Measurements from ENCODE around the gene CFAP299. TPM values are rescaled to one million over a fixed set of nuclear protein-coding genes. Genes with fewer than 3 reads are reported as not detected.
A peak's percentile ranks its signal among the peaks of the same experiment; 100 is the strongest.

The CFAP299 gene
- total RNA-seq, 1 experiment from 2014 or later: not detected

- H2AFZ ChIP-seq (ENCODE audit: low read depth, low read length, poor library complexity, severe bottlenecking): no peak overlapping the region
- ChIA-PET POLR2A (no interaction called here), CTCF (interaction anchor here (0.7 to 3.3 kb wide), 7 partner anchors 9 to 628 kb away, joined by 3 to 23 read pairs (median 3); no protein-coding TSS in a partner anchor), RAD21 (ENCODE audit: low non-redundant PET in 1 of 2, low total read pairs in 2 of 2, uncharacterized antibody in 2 of 2, unreplicated experiment in 2 of 2) (no interaction called here)
- BruUV-seq (replicated peaks): no TSS peak
- peak; percentile 78 for ATAC-seq
- no peaks in the 10 kb centered on the region for H3K9me2 ChIP-seq (ENCODE audit: insufficient read depth)
- no peak overlapping the region for H3K9ac ChIP-seq (ENCODE audit: low read length)
- H3K4me3 ChIP-seq (replicated peaks in 1 of 2; ENCODE audit: low read depth in 1 of 2, low read length in 2 of 2): no peak overlapping the region
- no peaks in the 10 kb centered on the region for H4K20me1 ChIP-seq (ENCODE audit: insufficient read depth)
- H3K27me3 ChIP-seq (ENCODE audit: insufficient read depth, low read length): peaks cover 20% of the 10 kb centered on the region
- intact Hi-C loops (cut with micrococcal nuclease): loop anchor here (1.0 kb wide), 1 partner anchor 629 kb away; no protein-coding TSS in a partner anchor
- H3K36me3 ChIP-seq (ENCODE audit: control insufficient read depth in 1 of 2, insufficient read depth in 2 of 2, low read length in 2 of 2): no peaks in the 10 kb centered on the region
- H3K4me1 ChIP-seq (ENCODE audit: control insufficient read depth in 1 of 2, insufficient read depth in 2 of 2, low read length in 2 of 2): no peaks in the 10 kb centered on the region
- H3K4me2 ChIP-seq (ENCODE audit: low read length): no peak overlapping the region
- no peaks in the 10 kb centered on the region for H3K79me2 ChIP-seq (ENCODE audit: insufficient read depth, low read length)
- H3K9me3 ChIP-seq (ENCODE audit: control insufficient read depth in 1 of 2, insufficient read depth in 1 of 2, low read depth in 1 of 2, low read length in 2 of 2): no peaks in the 10 kb centered on the region
- TF ChIP-seq RAD21 (IDR thresholded peaks at IDR 0.05; ENCODE audit: low read depth): peak; percentile 50
- TF ChIP-seq ELF1 (IDR thresholded peaks at IDR 0.05; ENCODE audit: borderline replicate concordance, low read depth): 0 out of 2 replicates have a peak, but pooled peaks have one; percentile 27
- TF ChIP-seq JUND (IDR thresholded peaks at IDR 0.05): no peak
- peak; percentile 39 to 73 (median 63); a peak in 5 of 6 replicates for TF ChIP-seq CTCF (IDR thresholded peaks at IDR 0.05 in 2 of 3, conservative IDR thresholded peaks at IDR 0.05 in 1 of 3; ENCODE audit: borderline replicate concordance in 1 of 3, insufficient read depth in 1 of 3, low read depth in 2 of 3, low read length in 2 of 3)
- no peak overlapping the region for H3K27ac ChIP-seq (ENCODE audit: low read depth, low read length)
- DNase-seq (ENCODE audit: low read depth, low spot score): peak; percentile 50
Measured at GRCh38 chr4:80989921-80990544, 654.5 kb downstream of the CFAP299 start.

GRCh38 chr4:80990851-80991250, 655.3 kb downstream of the CFAP299 start:
- ChIA-PET POLR2A (no interaction called here), CTCF (interaction anchor here (3.3 kb wide), 1 partner anchor 628 kb away, joined by 23 read pairs; no protein-coding TSS in a partner anchor), RAD21 (ENCODE audit: low non-redundant PET in 1 of 2, low total read pairs in 2 of 2, uncharacterized antibody in 2 of 2, unreplicated experiment in 2 of 2) (no interaction called here)
- no peaks in the 10 kb centered on the region for H3K79me2 ChIP-seq (ENCODE audit: insufficient read depth, low read length)
- no peaks in the 10 kb centered on the region for H3K9me3 ChIP-seq (ENCODE audit: control insufficient read depth in 1 of 2, insufficient read depth in 1 of 2, low read depth in 1 of 2, low read length in 2 of 2)
- intact Hi-C loops (cut with micrococcal nuclease): loop anchor here (1.0 kb wide), 1 partner anchor 630 kb away; no protein-coding TSS in a partner anchor
- no peaks in the 10 kb centered on the region for H3K9me2 ChIP-seq (ENCODE audit: insufficient read depth)
- DNase-seq (ENCODE audit: low read depth, low spot score) (no peak), ATAC-seq (no peak)
- H2AFZ ChIP-seq (ENCODE audit: low read depth, low read length, poor library complexity, severe bottlenecking): no peak overlapping the region
- BruUV-seq (replicated peaks): no TSS peak
- H3K27me3 ChIP-seq (ENCODE audit: insufficient read depth, low read length): peaks cover 18% of the 10 kb centered on the region
- no peaks in the 10 kb centered on the region for H4K20me1 ChIP-seq (ENCODE audit: insufficient read depth)
- no peaks in the 10 kb centered on the region for H3K36me3 ChIP-seq (ENCODE audit: control insufficient read depth in 1 of 2, insufficient read depth in 2 of 2, low read length in 2 of 2)
- no peak overlapping the region for H3K4me3 ChIP-seq (replicated peaks in 1 of 2; ENCODE audit: low read depth in 1 of 2, low read length in 2 of 2)
- H3K9ac ChIP-seq (ENCODE audit: low read length): no peak overlapping the region
- no peak overlapping the region for H3K27ac ChIP-seq (ENCODE audit: low read depth, low read length)
- no peak overlapping the region for H3K4me2 ChIP-seq (ENCODE audit: low read length)
- H3K4me1 ChIP-seq (ENCODE audit: control insufficient read depth in 1 of 2, insufficient read depth in 2 of 2, low read length in 2 of 2): no peaks in the 10 kb centered on the region
- TF ChIP-seq POLR2AphosphoS5 (IDR thresholded peaks at IDR 0.05; ENCODE audit: low read depth, low read length) (no peak), MAX (IDR thresholded peaks at IDR 0.05) (no peak), CTCF (IDR thresholded peaks at IDR 0.05 in 2 of 3, conservative IDR thresholded peaks at IDR 0.05 in 1 of 3; ENCODE audit: borderline replicate concordance in 1 of 3, insufficient read depth in 1 of 3, low read depth in 2 of 3, low read length in 2 of 3) (no peak), ZFX (IDR thresholded peaks at IDR 0.05) (no peak), YY1 (IDR thresholded peaks at IDR 0.05; ENCODE audit: extremely low read depth, insufficient replicate concordance, low read depth, low read length) (no peak), EGR1 (IDR thresholded peaks at IDR 0.05; ENCODE audit: low read depth) (no peak), REST (IDR thresholded peaks at IDR 0.05; ENCODE audit: low read depth) (no peak)

All from HCT116 (cell line).